ENCODE results near the gene SCGB1D2.

Gene SCGB1D2

GRCh38 chr11:62264004-62264403 is 22.0 kb downstream of the SCGB1D2 start:
- no peak for DNase-seq

- no peak for DNase-seq
Observed at GRCh38 chr11:62266558-62266957, 24.5 kb downstream of the SCGB1D2 start.

- DNase-seq: no peak
Observed at GRCh38 chr11:62267050-62267449, 25.0 kb downstream of the SCGB1D2 start.

GRCh38 chr11:62267576-62267975 is 25.5 kb downstream of the SCGB1D2 start:
- DNase-seq: no peak

GRCh38 chr11:62269654-62270278 is 27.7 kb downstream of the SCGB1D2 start, which contains the start of gene SCGB2A2:
TSS of gene SCGB2A2 (plus strand) at chr11:62270158. CDS start at chr11:62270217, 59 bp downstream.
- DNase-seq: no peak

GRCh38 chr11:62273284-62273683 is 31.2 kb downstream of the SCGB1D2 start:
- no peak for DNase-seq

- DNase-seq: no peak
Observed at GRCh38 chr11:62273789-62274275, 31.8 kb downstream of the SCGB1D2 start.

- no peak for DNase-seq
Observed at GRCh38 chr11:62280452-62280851, 38.4 kb downstream of the SCGB1D2 start.

Data from NCI-H1048 (cell line).